Left renal pelvis (tissue), 4 donors: ENCODE measurements around the gene GALR2. TPM values are rescaled to one million over a fixed set of nuclear protein-coding genes. Genes with fewer than 3 reads are reported as not detected.

ENCODE experiments used
- DNase-seq, 4 donors: peaks; one replicate each; pipeline ENCODE4 v3.0.0-alpha.2; 2013; ENCODE audit warnings: low read depth in 4 of 4, low spot score in 3 of 4
- polyA plus RNA-seq, 4 donors: library from polyadenylated mRNA; unstranded; fragments of 120-200 nt; gene quantifications; one replicate each; pipeline ENCODE4 v1.2.1, GENCODE V29; 2013; ENCODE audit not compliant: insufficient read length in 4 of 4

Gene GALR2
- polyA plus RNA-seq, 4 donors: 0.37 to 0.43 TPM; not detected in 2

DNA sequence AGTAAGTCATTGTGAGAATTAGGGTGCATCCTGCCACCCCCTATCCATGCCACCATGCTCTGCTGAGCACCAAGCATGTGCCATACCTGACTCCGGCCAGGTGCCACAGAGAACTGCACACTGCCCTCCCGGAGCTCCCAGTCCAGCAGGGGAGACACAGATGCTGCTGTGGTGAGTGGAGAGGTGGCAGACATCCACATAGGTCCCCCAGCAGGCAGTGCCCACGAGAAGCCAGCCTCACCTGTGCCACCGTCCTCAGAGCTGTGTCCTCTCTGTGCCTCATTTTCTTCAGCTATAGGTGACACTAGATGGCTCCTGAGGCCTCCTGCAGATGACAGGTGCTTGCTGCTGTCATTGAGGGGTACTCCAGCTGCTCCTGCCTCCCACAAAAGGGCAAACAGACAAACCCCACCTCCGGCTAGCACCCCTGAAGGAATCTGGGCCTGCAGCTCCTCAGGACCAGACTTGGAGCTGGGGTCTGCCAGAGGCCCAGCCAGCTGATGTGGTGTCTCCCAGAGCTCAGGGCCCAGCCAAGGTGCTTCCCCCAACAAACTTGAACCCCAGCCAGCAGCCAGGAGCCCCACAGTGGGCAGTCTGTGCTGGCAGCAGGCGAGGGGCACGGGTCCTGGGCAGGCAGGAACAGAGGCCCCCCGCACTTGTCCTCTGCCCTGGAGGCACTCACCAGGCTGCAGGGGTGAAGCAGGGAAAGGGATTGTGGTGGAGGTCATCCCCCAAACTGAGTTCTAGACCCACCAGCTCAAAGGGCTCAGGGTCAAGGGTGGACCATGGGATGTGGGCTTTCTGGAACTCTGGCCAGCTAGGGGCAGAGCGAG, 49.4 kb downstream of the GALR2 start:
- DNase-seq: no peak

- no peak for DNase-seq
These were observed 50.2 kb downstream of the GALR2 start for GRCh38 chr17:76124582-76125390.

- no peak for DNase-seq
These were observed 50.8 kb downstream of the GALR2 start for GRCh38 chr17:76125391-76125675.

- DNase-seq: no peak
These were observed 51.3 kb downstream of the GALR2 start for GRCh38 chr17:76125922-76126321.

Other genes with a start within 250 kb of the GALR2 start
- gene UNC13D, start 230.4 kb upstream of the GALR2 start, polyA plus RNA-seq: 1 to 10 TPM; 4.8 to 9.8 (median 7.0) TPM
- gene WBP2, start 219.4 kb upstream of the GALR2 start, polyA plus RNA-seq: 10 to 100 TPM; 56.4 to 93.5 (median 79.6) TPM
- gene TRIM47, start 196.2 kb upstream of the GALR2 start, polyA plus RNA-seq: 10 to 100 TPM in 1 of 4 donors, 1 to 10 TPM in 3; 6.1 to 18.1 (median 6.7) TPM
- 10 to 100 TPM; 11.0 to 16.9 (median 13.2) TPM for gene TRIM65, start 177.8 kb upstream of the GALR2 start, polyA plus RNA-seq
- gene MRPL38, start 169.9 kb upstream of the GALR2 start, polyA plus RNA-seq: 100 to 1,000 TPM in 1 of 4 donors, 10 to 100 TPM in 3; 61.8 to 122 (median 76.3) TPM
- 10 to 100 TPM in 1 of 4 donors, 1 to 10 TPM in 3; 7.5 to 15.1 (median 8.2) TPM for gene FBF1, start 133.7 kb upstream of the GALR2 start, polyA plus RNA-seq
- 10 to 100 TPM; 20.3 to 40.0 (median 33.3) TPM for gene ACOX1, start 95.6 kb upstream of the GALR2 start, polyA plus RNA-seq
- 10 to 100 TPM; 19.8 to 32.3 (median 22.9) TPM for gene TEN1, start 95.5 kb upstream of the GALR2 start, polyA plus RNA-seq
- gene CDK3, start 73.9 kb upstream of the GALR2 start, polyA plus RNA-seq: 10 to 100 TPM; 12.5 to 28.5 (median 15.4) TPM
- 10 to 100 TPM in 3 of 4 donors, under 1 TPM in 1; 0.60 to 26.9 (median 17.6) TPM for gene EVPL, start 47.5 kb upstream of the GALR2 start, polyA plus RNA-seq
- gene SRP68, start 2.3 kb upstream of the GALR2 start, polyA plus RNA-seq: 100 to 1,000 TPM in 3 of 4 donors, 10 to 100 TPM in 1; 87.6 to 114 (median 109) TPM
- gene ZACN, start 4.4 kb downstream of the GALR2 start, polyA plus RNA-seq: 10 to 100 TPM in 2 of 4 donors, 1 to 10 TPM in 1, under 1 TPM in 1; 0.55 to 29.1 (median 7.2) TPM
- gene EXOC7, start 29.0 kb downstream of the GALR2 start, polyA plus RNA-seq: 100 to 1,000 TPM; 138 to 167 (median 154) TPM
- gene FOXJ1, start 66.5 kb downstream of the GALR2 start, polyA plus RNA-seq: 10 to 100 TPM in 3 of 4 donors, under 1 TPM in 1; 0.55 to 26.8 (median 17.8) TPM
- gene RNF157, start 165.7 kb downstream of the GALR2 start, polyA plus RNA-seq: 10 to 100 TPM; 12.4 to 30.1 (median 28.0) TPM
- 10 to 100 TPM; 28.8 to 52.2 (median 30.1) TPM for gene UBALD2, start 190.6 kb downstream of the GALR2 start, polyA plus RNA-seq
- gene QRICH2, start 233.5 kb downstream of the GALR2 start, polyA plus RNA-seq: 10 to 100 TPM in 1 of 4 donors, 1 to 10 TPM in 3; 4.0 to 11.8 (median 4.9) TPM